Fibroblast of mammary gland (primary cell): ENCODE data around the gene SETD7.
A peak's percentile ranks its signal among the peaks of the same experiment; 100 is the strongest.
"Not testable (repeated sequence)": the region's sequence is repeated elsewhere in the genome, so short reads cannot be mapped to it uniquely, and the experiment has no call there.

Experiments used
- DNase-seq: peaks from one replicate; pipeline ENCODE4 v3.0.0-alpha.2; 2010; ENCODE audit warnings: low read depth
- H3K4me3 ChIP-seq: 2 replicates; pipeline ENCODE4 v1.5.1; 2011; ENCODE audit warnings: low read depth, mild to moderate bottlenecking, low read length, moderate library complexity; ENCODE audit not compliant: control insufficient read depth
- CTCF ChIP-seq: conservative IDR thresholded peaks from 2 replicates; pipeline ENCODE4 v1.5.1; 2011; ENCODE audit warnings: low read depth, low read length, inconsistent platforms; ENCODE audit not compliant: control insufficient read depth, insufficient read depth

The SETD7 gene

GRCh38 chr4:139455126-139455538, 100.9 kb downstream of the SETD7 start:
- H3K4me3 ChIP-seq: peak overlapping the region; percentile 82
- TF ChIP-seq CTCF: no peak
- DNase-seq: no peak

DNA sequence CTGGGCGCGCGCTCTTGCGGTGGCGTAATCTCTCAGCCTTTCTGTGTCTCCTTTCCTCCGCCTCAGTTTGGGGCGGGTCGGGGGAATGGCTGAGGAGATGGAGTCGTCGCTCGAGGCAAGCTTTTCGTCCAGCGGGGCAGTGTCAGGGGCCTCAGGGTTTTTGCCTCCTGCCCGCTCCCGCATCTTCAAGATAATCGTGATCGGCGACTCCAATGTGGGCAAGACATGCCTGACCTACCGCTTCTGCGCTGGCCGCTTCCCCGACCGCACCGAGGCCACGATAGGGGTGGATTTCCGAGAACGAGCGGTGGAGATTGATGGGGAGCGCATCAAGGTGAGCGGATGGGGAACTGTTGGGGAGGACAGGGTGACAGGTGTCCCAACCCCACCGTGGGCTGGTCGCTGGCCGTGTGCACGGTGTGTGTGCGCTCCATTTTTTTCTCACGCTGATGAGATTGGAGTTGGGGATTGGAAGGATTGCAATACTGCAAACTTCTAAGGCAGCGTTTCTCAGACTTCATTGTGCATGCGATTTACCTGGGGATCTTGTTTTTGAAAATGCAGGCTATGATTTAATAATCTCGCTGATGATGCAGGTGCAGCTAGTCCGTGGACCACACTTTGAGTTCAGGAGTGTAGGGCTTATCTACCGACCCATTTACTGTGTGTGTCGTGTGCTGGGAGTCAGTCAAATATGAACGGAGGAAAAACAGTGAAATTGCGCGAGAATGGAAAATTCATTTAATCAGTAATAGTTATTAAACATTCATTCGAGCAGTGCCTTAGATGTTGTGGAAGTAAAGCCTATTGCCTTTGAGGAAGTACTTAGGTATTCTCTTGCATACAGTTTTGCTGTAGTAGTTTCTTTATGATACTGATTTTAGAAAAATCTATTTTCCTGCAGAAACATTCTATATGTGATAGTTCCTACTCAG, 101.6 kb downstream of the SETD7 start, which contains the start of gene RAB33B:
RAB33B (plus strand) TSS at position 11 of the 935 bp plus-strand sequence; CDS start at position 86, 75 bp downstream.
- TF ChIP-seq CTCF: no peak
- DNase-seq: peak; percentile 10
- H3K4me3 ChIP-seq: peak within 1 kb of the TSS; percentile 82

DNA sequence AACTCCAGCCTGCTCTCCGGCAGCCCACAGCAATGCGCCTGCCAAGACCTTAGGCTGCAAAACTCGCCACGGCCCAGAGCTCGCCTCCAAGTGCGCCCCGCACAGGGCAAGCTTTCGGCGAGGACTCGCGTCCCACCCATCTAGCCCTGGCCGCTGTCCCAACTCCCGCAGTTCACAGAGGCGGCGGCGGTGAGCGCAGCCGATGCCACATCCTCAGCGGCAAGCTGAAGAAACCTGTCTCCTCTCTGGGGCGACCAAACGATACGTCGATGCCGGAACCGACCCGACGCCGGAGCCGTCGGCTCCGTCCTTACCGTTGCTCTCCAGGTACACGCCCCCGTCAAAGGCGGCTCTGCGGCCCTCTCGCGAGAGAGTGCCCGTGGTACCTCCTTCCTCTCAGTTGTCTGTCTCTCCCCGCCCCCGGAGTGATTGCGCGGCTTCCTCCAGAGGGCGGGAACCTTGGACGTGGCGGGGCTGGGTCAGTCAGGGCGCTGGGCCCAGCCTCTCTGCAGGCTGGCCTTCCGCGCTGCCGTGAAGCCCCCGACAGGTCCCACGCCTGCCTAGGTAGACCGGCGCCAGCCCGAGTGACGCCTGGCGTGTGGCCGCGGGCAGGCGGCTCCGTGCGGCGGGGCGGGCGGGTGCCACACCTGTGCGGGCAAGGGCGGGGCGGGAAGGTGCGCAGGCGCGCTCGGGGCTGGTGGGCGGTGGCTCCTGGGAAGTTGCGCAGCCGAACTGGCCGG, 102.5 kb downstream of the SETD7 start:
- H3K4me3 ChIP-seq: peak overlapping the region; percentile 82
- TF ChIP-seq CTCF: no peak
- DNase-seq: peak; percentile 96

- no peak for DNase-seq
- TF ChIP-seq CTCF: peak; percentile 40
- H3K4me3 ChIP-seq: peak overlapping the region; percentile 82
These were observed 103.0 kb downstream of the SETD7 start for GRCh38 chr4:139453041-139453370.

GRCh38 chr4:139451997-139452396, 104.0 kb downstream of the SETD7 start:
- DNase-seq: no peak
- no peak for TF ChIP-seq CTCF
- H3K4me3 ChIP-seq: no peak overlapping the region

DNA sequence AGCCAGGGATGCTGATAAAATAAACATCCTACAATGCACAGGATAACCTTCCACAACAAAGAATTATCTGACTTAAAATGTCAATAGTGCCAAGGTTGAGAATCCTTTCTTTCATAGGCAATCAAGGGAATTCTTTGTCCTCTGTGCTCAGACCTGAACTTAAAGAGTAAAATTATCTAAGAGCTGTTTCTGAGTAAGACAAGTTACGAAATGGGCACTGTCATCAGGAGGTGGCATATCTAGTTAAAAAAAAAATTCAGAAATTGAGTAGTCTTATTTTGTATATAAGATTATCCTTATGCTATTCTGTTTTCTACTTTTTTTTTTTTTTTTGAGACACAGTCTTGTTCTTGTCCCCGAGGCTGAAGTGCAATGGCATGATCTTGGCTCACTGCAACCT, 105.4 kb downstream of the SETD7 start:
- TF ChIP-seq CTCF: no peak
- no peak overlapping the region for H3K4me3 ChIP-seq
- DNase-seq: peak; percentile 17

- DNase-seq, H3K4me3 ChIP-seq: not testable (repeated sequence)
These were observed 108.9 kb downstream of the SETD7 start for GRCh38 chr4:139447078-139447477.
